Stimulated activated CD8-positive, alpha-beta memory T cell treated with anti-CD3 and anti-CD28 coated beads, Interleukin-4, amount 100 ng/mL, for 1 hour (primary cell): ENCODE measurements around the gene STK38L.

Source experiments
- DNase-seq, 2 donors: peaks; one replicate each; pipeline ENCODE4 v3.0.0-alpha.2; 2020; ENCODE audit warnings: low read depth in 2 of 2, low spot score in 1 of 2

The STK38L gene

GRCh38 chr12:27309995-27310315, 65.9 kb downstream of the STK38L start:
- DNase-seq: no peak

GRCh38 chr12:27316947-27317346, 72.9 kb downstream of the STK38L start:
- DNase-seq: no peak

- DNase-seq: no peak
These were observed 75.3 kb downstream of the STK38L start for GRCh38 chr12:27319409-27319808.

GRCh38 chr12:27319848-27320247, 75.8 kb downstream of the STK38L start:
- no peak for DNase-seq

- no peak for DNase-seq
These were observed 80.4 kb downstream of the STK38L start for GRCh38 chr12:27324530-27324929.

GRCh38 chr12:27330846-27331245, 86.8 kb downstream of the STK38L start:
- no peak for DNase-seq

- DNase-seq: no peak
These were observed 87.3 kb downstream of the STK38L start for GRCh38 chr12:27331291-27331926.

- no peak for DNase-seq
These were observed 87.8 kb downstream of the STK38L start for GRCh38 chr12:27331927-27332324.

- DNase-seq: no peak
These were observed 88.3 kb downstream of the STK38L start for GRCh38 chr12:27332407-27332713.

- no peak for DNase-seq
These were observed 88.8 kb downstream of the STK38L start, which contains the start of gene BMAL2 for GRCh38 chr12:27332714-27333402. Gene BMAL2, plus strand, starts transcription at chr12:27332836. Its CDS starts 237 bp downstream, at chr12:27333073.

- no peak for DNase-seq
These were observed 89.4 kb downstream of the STK38L start for GRCh38 chr12:27333403-27334009.

GRCh38 chr12:27334042-27334720, 90.1 kb downstream of the STK38L start:
- DNase-seq: no peak

GRCh38 chr12:27334721-27335082, 90.6 kb downstream of the STK38L start:
- DNase-seq: no peak

GRCh38 chr12:27335364-27336281, 91.5 kb downstream of the STK38L start:
- no peak for DNase-seq

GRCh38 chr12:27336282-27336653, 92.2 kb downstream of the STK38L start:
- no peak for DNase-seq

GRCh38 chr12:27337376-27337775, 93.3 kb downstream of the STK38L start:
- no peak for DNase-seq

GRCh38 chr12:27338473-27338872, 94.4 kb downstream of the STK38L start:
- DNase-seq: no peak

GRCh38 chr12:27340971-27341370, 96.9 kb downstream of the STK38L start:
- DNase-seq: no peak

GRCh38 chr12:27342536-27342935, 98.5 kb downstream of the STK38L start:
- no peak for DNase-seq

- DNase-seq: no peak
These were observed 99.3 kb downstream of the STK38L start for GRCh38 chr12:27343255-27344000.

- DNase-seq: no peak
These were observed 100.2 kb downstream of the STK38L start for GRCh38 chr12:27344246-27344645.
